Activated CD8-positive, alpha-beta T cell treated with anti-CD3 and anti-CD28 coated beads for 36 hours (primary cell): Measurements from ENCODE around the gene OR2T34. TPM values are rescaled to one million over a fixed set of nuclear protein-coding genes. Genes with fewer than 3 reads are reported as not detected.
A peak's percentile ranks its signal among the peaks of the same experiment; 100 is the strongest.
"Not testable (repeated sequence)": the region's sequence is repeated elsewhere in the genome, so short reads cannot be mapped to it uniquely, and the experiment has no call there.

ENCODE experiments used
- ATAC-seq: fragments of 200-7000 bp; cut with Tn5 transposase; one replicate; pipeline ENCODE4 v1.10.0; 2021; ENCODE audit warnings: mild to moderate bottlenecking, moderate library complexity
- CTCF ChIA-PET: fragments of 350-600 bp; sonication (Branson Sonifier 250); formaldehyde crosslinking; loops from one replicate; lab custom pipeline; 2021; ENCODE audit warnings: antibody characterized with exemption; lab: Charles Lee
- POLR2A ChIA-PET: fragments of 350-600 bp; sonication (Branson Sonifier 250); formaldehyde crosslinking; loops from one replicate; lab custom pipeline; 2021; ENCODE audit warnings: antibody characterized with exemption; lab: Charles Lee
- DNase-seq: peaks from one replicate; pipeline ENCODE4 v3.0.0-alpha.2; 2020
- H3K27ac Mint-ChIP-seq: one replicate; pipeline ENCODE4 v1.8.0; 2021; ENCODE audit warnings: mild to moderate bottlenecking, mixed read lengths
- H3K27me3 Mint-ChIP-seq: one replicate; pipeline ENCODE4 v1.8.0; 2021; ENCODE audit warnings: mixed read lengths
- H3K36me3 Mint-ChIP-seq: one replicate; pipeline ENCODE4 v1.8.0; 2021; ENCODE audit warnings: low read depth, mixed read lengths
- H3K4me1 Mint-ChIP-seq: one replicate; pipeline ENCODE4 v1.8.0; 2021; ENCODE audit warnings: low read depth, mixed read lengths
- H3K4me3 Mint-ChIP-seq: one replicate; pipeline ENCODE4 v1.8.0; 2021; ENCODE audit warnings: mild to moderate bottlenecking, moderate library complexity, mixed read lengths
- H3K9me3 Mint-ChIP-seq: one replicate; pipeline ENCODE4 v1.8.0; 2021; ENCODE audit warnings: mixed read lengths
- intact Hi-C: fragments of 100-400 bp; cut with micrococcal nuclease; formaldehyde crosslinking; loops from one replicate; pipeline ENCODE4 v1.10.0; 2022
- total RNA-seq, 2 experiments: library from RNA; stranded (reverse); gene quantifications; one replicate each; pipeline ENCODE4 v1.2.3, GENCODE V29; 2021

The OR2T34 gene
- total RNA-seq, 2 experiments from 2014 or later: not detected

DNA sequence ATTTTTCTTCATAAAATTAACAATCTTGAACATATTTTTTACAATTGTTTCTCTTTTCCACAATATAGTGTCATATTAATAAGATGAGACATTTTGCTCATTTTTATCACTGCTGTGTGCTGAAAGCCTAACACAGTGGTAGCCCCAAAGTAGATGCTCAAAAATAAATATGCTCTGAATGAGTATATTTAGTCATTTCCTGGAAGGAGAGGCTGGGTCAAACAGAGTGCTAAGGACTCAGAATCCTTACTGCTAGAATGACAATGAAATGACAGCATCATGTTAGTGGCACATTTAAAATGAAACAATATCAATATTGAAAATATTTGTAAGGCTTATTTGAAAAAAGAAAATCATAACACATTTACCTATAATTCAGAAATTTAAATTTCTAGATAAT is 37.1 kb downstream of the OR2T34 start:
- H3K36me3 Mint-ChIP-seq, intact Hi-C loops, H3K27ac Mint-ChIP-seq, DNase-seq, H3K9me3 Mint-ChIP-seq, POLR2A ChIA-PET, H3K27me3 Mint-ChIP-seq, CTCF ChIA-PET, H3K4me1 Mint-ChIP-seq, H3K4me3 Mint-ChIP-seq: not testable (repeated sequence)
- peak; percentile 53 for ATAC-seq

Other genes starting within 250 kb of the OR2T34 start
- not detected for gene OR14C36, start 226.0 kb downstream of the OR2T34 start, total RNA-seq
- gene OR2T4, start 213.1 kb downstream of the OR2T34 start, total RNA-seq: not detected
- not detected for gene OR2T6, start 199.0 kb downstream of the OR2T34 start, total RNA-seq
- not detected for gene OR2T1, start 171.7 kb downstream of the OR2T34 start, total RNA-seq
- not detected for gene OR2T2, start 129.1 kb downstream of the OR2T34 start, total RNA-seq
- gene OR2T3, start 101.4 kb downstream of the OR2T34 start, total RNA-seq: not detected
- not detected for gene OR2T5, start 86.2 kb downstream of the OR2T34 start, total RNA-seq
- gene OR2G6, start 66.7 kb downstream of the OR2T34 start, total RNA-seq: not detected
- not detected for gene OR2T29, start 12.0 kb downstream of the OR2T34 start, total RNA-seq
- gene OR2T10, start 22.9 kb upstream of the OR2T34 start, total RNA-seq: not detected
- gene OR2T11, start 60.3 kb upstream of the OR2T34 start, total RNA-seq: not detected
- gene OR2T35, start 70.5 kb upstream of the OR2T34 start, total RNA-seq: not detected
- gene OR2T27, start 80.8 kb upstream of the OR2T34 start, total RNA-seq: not detected
- gene OR14I1, start 128.0 kb upstream of the OR2T34 start, total RNA-seq: not detected
- not detected for gene LYPD8, start 181.0 kb upstream of the OR2T34 start, total RNA-seq